ENCODE results near the gene WAPL. TPM values are rescaled to one million over a fixed set of nuclear protein-coding genes. Genes with fewer than 3 reads are reported as not detected.

WAPL gene
- total and polyA plus RNA-seq, 2 of the 13 experiments (the other 11 are each of a cell fraction or from before 2014, with no cell fraction given): 13.2 to 43.5 TPM

DNA sequence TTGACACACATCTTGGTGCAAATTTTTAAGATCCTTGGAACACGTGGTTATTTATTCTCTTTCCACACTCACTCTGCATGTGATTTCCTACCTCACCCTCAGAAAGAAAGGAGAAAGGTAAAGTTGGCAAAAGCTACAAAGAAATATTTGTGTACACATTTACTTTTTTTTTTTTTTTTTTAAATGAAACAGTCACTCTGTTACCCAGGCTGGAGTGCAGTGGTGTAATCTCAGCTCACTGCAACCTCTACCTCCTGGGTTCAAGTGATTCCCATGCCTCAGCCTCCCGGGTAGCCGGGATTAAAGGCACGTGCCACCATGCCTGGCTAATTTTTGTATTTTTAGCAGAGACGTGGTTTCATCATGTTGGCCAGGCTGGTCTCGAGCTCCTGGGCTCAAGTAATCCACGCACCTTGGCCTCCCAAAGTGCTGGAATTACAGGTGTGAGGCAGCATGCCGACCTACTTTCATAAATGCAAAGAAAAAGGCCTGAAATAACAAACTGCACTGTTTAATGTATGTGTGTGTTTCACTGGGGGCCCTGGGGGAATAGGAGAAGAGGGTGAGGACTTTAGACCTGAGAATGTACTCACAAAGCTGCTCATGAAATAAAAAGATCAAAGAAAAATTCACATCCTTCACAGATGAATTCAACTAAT is 83.4 kb downstream of the WAPL start:
- peaks cover 0 to 14% of the 10 kb centered on the region in 2 experiments; a peak in 2 of 5 replicates for H3K36me3 ChIP-seq (replicated peaks in 1 of 2; ENCODE audit: control insufficient read depth in 1 of 2, insufficient read depth in 2 of 2, low read length in 2 of 2)
- FAIRE-seq: no peak
- peak overlapping the region; percentile 87 for H3K27ac ChIP-seq (ENCODE audit: extremely low read length, insufficient read depth, low read length)
- ATAC-seq: peak; percentile 39
- H3K9ac ChIP-seq (ENCODE audit: insufficient read depth, low read depth, low read length): peak overlapping the region; percentile 60
- peaks cover 99% of the 10 kb centered on the region for H3K4me1 ChIP-seq (ENCODE audit: insufficient read depth, low read length)
- DNase-seq (ENCODE audit: low spot score): peak; percentile 89
- TSS peak; percentile 33 for BruUV-seq (replicated peaks)
- in situ Hi-C loops (cut with HindIII; ENCODE audit: extremely low pct_ligation_motif_present, low pct_unique_long_range_greater_than_20kb) (loop anchor here (5.0 kb wide), 1 partner anchor 36 kb away; no protein-coding TSS in a partner anchor), intact Hi-C loops (cut with micrococcal nuclease; ENCODE audit: unreplicated experiment) (loop anchor here (1.0 kb wide), 1 partner anchor 38 kb away; no protein-coding TSS in a partner anchor)
- H4K20me1 ChIP-seq (ENCODE audit: insufficient read depth, low read length): no peaks in the 10 kb centered on the region
- WGBS (ENCODE audit: low lambda C conversion rate): 2% methylated on average over 8 of the region's 8 CpGs
- no peaks in the 10 kb centered on the region for H3K27me3 ChIP-seq (ENCODE audit: control insufficient read depth in 1 of 2, insufficient read depth in 2 of 2, low read length in 2 of 2)
- peak overlapping the region; percentile 59 for H3K4me2 ChIP-seq (ENCODE audit: low read depth, low read length)
- H2AFZ ChIP-seq (ENCODE audit: low read length): no peak overlapping the region
- H3K9me3 ChIP-seq (ENCODE audit: low read length): no peaks in the 10 kb centered on the region
- CTCF ChIA-PET (ENCODE audit: low intra/inter-chr PET ratio, low total read pairs): no interaction called here
- H3K79me2 ChIP-seq (ENCODE audit: insufficient read depth, low read length): no peaks in the 10 kb centered on the region
- H3K4me3 ChIP-seq (replicated peaks in 1 of 3; ENCODE audit: insufficient read depth in 1 of 3, low read depth in 2 of 3, low read length in 3 of 3): no peak overlapping the region; a peak in 1 of 6 replicates
- POLR2A ChIA-PET: interaction anchor here (1.1 to 5.8 kb wide), 5 partner anchors 8 to 84 kb away, joined by 3 to 79 read pairs (median 5); no protein-coding TSS in a partner anchor
- TF ChIP-seq CREB1 (IDR thresholded peaks at IDR 0.05): no peak
- peak; percentile 9; the same call in 1 of the 2 replicates for TF ChIP-seq CREB1 (CRISPR knock-in tag; IDR thresholded peaks at IDR 0.05)
- TF ChIP-seq TFDP2 (CRISPR knock-in tag; IDR thresholded peaks at IDR 0.05): peak; percentile 43
- no peak for TF ChIP-seq ZNF574 (CRISPR knock-in tag; IDR thresholded peaks at IDR 0.05)
- peak; percentile 41; the same call in 1 of the 2 replicates for TF ChIP-seq MAZ (IDR thresholded peaks at IDR 0.05; ENCODE audit: borderline replicate concordance, low read depth, low read length)
- no peak for TF ChIP-seq MAZ (CRISPR knock-in tag; IDR thresholded peaks at IDR 0.05; ENCODE audit: low read depth)
- peak; percentile 93 for TF ChIP-seq ZBTB20 (CRISPR knock-in tag; IDR thresholded peaks at IDR 0.05; ENCODE audit: borderline replicate concordance, low read depth)
- peak; percentile 47; the same call in 1 of the 2 replicates for TF ChIP-seq ZNF281 (CRISPR knock-in tag; IDR thresholded peaks at IDR 0.05; ENCODE audit: borderline replicate concordance)
- TF ChIP-seq ARNTL (CRISPR knock-in tag; IDR thresholded peaks at IDR 0.05): 0 out of 2 replicates have a peak, but pooled peaks have one; percentile 23
- TF ChIP-seq SOX5 (CRISPR knock-in tag; IDR thresholded peaks at IDR 0.05; ENCODE audit: borderline replicate concordance): peak; percentile 39; the same call in 1 of the 2 replicates
- no peak for TF ChIP-seq FOXP1 (IDR thresholded peaks at IDR 0.05)
- peak; percentile 60; the same call in 1 of the 2 replicates for TF ChIP-seq FOXP1 (CRISPR knock-in tag; IDR thresholded peaks at IDR 0.05)
- no peak for TF ChIP-seq ZBTB37 (CRISPR knock-in tag; IDR thresholded peaks at IDR 0.05)
- no peak for TF ChIP-seq ZNF713 (CRISPR knock-in tag; IDR thresholded peaks at IDR 0.05)
- TF ChIP-seq MAX (IDR thresholded peaks at IDR 0.05): peak; percentile 76
- TF ChIP-seq ZNF331 (CRISPR knock-in tag; IDR thresholded peaks at IDR 0.05): peak; percentile 49
